Esophagus muscularis mucosa (tissue), 4 donors: ENCODE results near the gene MAML1. TPM values are rescaled to one million over a fixed set of nuclear protein-coding genes. Genes with fewer than 3 reads are reported as not detected.
A peak's percentile ranks its signal among the peaks of the same experiment; 100 is the strongest.

ENCODE experiments used
- DNase-seq: peaks from one replicate; pipeline ENCODE4 v3.0.0-alpha.2; 2017; ENCODE audit errors: extremely low spot score
- H3K27ac ChIP-seq, 4 donors: fragments of 200-600 bp; sonication (generic); replicated peaks in 1 of 4; 1 replicate in 3 of 4; 2 replicates in 1 of 4; pipeline ENCODE4 v1.5.1; 2016 to 2019; ENCODE audit warnings: mild to moderate bottlenecking in 1 of 4
- H3K27me3 ChIP-seq, 4 donors: fragments of 200-600 bp; sonication (generic); one replicate each; pipeline versions ENCODE4 v1.5.1 to v1.6.0; 2016 to 2019
- H3K36me3 ChIP-seq, 4 donors: fragments of 200-600 bp; sonication (generic); one replicate each; pipeline ENCODE4 v1.5.1; 2016 to 2019
- H3K4me1 ChIP-seq, 4 donors: fragments of 200-600 bp; sonication (generic); one replicate each; pipeline ENCODE4 v1.5.1; 2016 to 2019
- H3K4me3 ChIP-seq, 4 donors: fragments of 200-600 bp; sonication (generic); 1 replicate in 2 of 4; 2 replicates in 2 of 4; pipeline ENCODE4 v1.5.1; 2016 to 2019; ENCODE audit warnings: mild to moderate bottlenecking in 4 of 4, moderate library complexity in 1 of 4
- H3K9me3 ChIP-seq, 4 donors: fragments of 200-600 bp; sonication (generic); 1 replicate in 3 of 4; 2 replicates in 1 of 4; pipeline ENCODE4 v1.5.1; 2016 to 2019
- EP300 ChIP-seq: sonication (generic); formaldehyde crosslinking; IDR thresholded peaks from one replicate; pipeline ENCODE4 v1.6.1; 2017; ENCODE audit warnings: antibody characterized with exemption
- POLR2A ChIP-seq: fragments of 450-650 bp; IDR thresholded peaks from one replicate; pipeline ENCODE4 v1.6.1; 2017; ENCODE audit warnings: antibody characterized with exemption, moderate library complexity, mild to moderate bottlenecking, low read depth
- POLR2AphosphoS5 ChIP-seq, 2 donors: sonication (generic); formaldehyde crosslinking; IDR thresholded peaks; one replicate each; pipeline ENCODE4 v1.6.1; 2017; ENCODE audit warnings: antibody characterized with exemption in 2 of 2
- WGBS: methylation state at CpG from one replicate; pipeline ENCODE4 v1.1.5; 2018; 5-methylcytosine and 5-hydroxymethylcytosine counted together
- intact Hi-C: fragments of 100-400 bp; cut with DNase I; formaldehyde crosslinking; loops from one replicate; pipeline ENCODE4 v1.15.1; 2023
- total RNA-seq, 4 donors: library from RNA; depleted of rRNA; stranded (reverse); fragments of >200 nt; gene quantifications; one replicate each; pipeline versions ENCODE4 v1.1.0 to v1.2.1, GENCODE V29; 2016
- TF ChIP-seq, protein P1 (sequence below), 3 experiments: fragments of 200-600 bp in 2 of 3; fragments of 450-650 bp in 1 of 3; sonication (generic) in 2 of 3; IDR thresholded peaks; one replicate each; pipeline ENCODE4 v1.5.1; 2017 to 2019; ENCODE audit warnings: antibody characterized with exemption in 3 of 3, mild to moderate bottlenecking in 2 of 3, moderate library complexity in 1 of 3

MAML1 gene
- total RNA-seq, 4 donors from 2014 or later = 21.4 to 60.9 (median 36.4) TPM

DNA sequence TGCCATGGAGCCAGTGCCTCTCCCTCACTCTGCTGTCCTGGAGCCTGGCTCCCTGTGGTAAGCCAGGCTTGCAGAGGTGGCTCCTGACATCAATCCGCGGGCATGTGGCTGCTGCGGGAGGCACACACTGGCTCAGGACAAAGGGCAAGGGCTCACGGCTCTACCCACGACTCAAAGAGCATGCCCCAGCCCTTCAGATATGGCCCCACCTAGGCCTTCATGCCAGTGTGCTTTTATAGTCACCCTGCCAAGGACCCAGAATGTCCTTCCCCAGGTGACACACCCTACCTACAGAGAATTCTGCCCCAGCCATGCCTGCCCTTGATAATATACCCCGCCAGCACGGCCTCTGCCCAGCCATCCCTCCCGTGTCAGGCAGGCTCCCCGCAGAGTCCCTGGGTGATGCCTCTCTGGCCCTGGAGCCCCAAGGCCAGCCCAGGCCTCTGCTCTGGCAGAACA is 72.5 kb downstream of the MAML1 start:
- H3K36me3 ChIP-seq = peaks cover 9 to 22% (median 16%) of the 10 kb centered on the region in 4 donors
- DNase-seq = no peak

DNA sequence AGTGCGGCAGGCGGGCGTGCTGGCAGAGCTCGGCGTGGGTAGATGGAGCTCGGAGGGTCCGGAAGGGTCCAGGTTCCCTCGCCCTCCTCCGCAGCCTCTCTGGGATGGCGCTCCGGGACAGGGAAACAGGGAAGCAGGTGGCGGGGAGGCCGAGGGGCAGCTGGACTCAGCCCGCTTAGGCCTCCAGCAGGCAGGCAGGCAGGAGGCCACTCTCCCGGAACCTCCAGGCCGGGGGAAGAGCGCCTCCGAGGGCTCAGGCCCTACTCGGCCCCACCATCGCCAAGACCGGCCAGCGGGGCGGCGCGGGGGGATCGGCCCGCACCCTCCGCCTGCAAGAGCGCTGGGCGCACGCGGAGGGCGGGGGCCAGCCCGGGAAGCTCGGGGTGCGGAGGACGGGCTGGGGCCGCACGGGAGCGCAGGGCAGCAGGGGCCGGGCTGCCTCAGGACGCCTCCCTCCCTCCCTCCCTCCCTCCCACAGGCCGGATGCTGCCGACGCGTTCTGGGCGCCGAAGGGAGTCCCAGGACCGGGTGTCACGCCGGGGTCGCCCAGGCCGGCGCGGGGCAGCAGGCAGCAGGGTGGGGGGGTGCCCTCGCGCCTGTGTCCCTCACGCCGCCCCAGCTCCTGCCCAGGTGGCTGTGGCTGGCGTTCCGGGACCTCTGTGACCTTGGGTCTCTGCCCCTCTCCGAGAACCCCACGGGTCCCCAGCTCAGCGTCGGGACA is 73.1 kb downstream of the MAML1 start:
- WGBS = 1% methylated on average over 20 of the region's 65 CpGs
- H3K27me3 ChIP-seq = no peaks in the 10 kb centered on the region
- TF ChIP-seq POLR2A (peak; percentile 9), POLR2AphosphoS5 (IDR thresholded peaks at IDR 0.05) (peak; percentile 10 to 22), EP300 (no peak)
- TF ChIP-seq, protein P1, sequence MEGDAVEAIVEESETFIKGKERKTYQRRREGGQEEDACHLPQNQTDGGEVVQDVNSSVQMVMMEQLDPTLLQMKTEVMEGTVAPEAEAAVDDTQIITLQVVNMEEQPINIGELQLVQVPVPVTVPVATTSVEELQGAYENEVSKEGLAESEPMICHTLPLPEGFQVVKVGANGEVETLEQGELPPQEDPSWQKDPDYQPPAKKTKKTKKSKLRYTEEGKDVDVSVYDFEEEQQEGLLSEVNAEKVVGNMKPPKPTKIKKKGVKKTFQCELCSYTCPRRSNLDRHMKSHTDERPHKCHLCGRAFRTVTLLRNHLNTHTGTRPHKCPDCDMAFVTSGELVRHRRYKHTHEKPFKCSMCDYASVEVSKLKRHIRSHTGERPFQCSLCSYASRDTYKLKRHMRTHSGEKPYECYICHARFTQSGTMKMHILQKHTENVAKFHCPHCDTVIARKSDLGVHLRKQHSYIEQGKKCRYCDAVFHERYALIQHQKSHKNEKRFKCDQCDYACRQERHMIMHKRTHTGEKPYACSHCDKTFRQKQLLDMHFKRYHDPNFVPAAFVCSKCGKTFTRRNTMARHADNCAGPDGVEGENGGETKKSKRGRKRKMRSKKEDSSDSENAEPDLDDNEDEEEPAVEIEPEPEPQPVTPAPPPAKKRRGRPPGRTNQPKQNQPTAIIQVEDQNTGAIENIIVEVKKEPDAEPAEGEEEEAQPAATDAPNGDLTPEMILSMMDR (IDR thresholded peaks at IDR 0.05) = no peak
- peak overlapping the region; percentile 76 to 99 (median 94) for H3K4me3 ChIP-seq
- peaks cover 46 to 62% (median 55%) of the 10 kb centered on the region in 4 donors for H3K4me1 ChIP-seq
- DNase-seq = no peak
- no peaks in the 10 kb centered on the region for H3K9me3 ChIP-seq
- intact Hi-C loops = loop anchor here (2.0 to 5.0 kb wide), 2 partner anchors 52 to 101 kb away; partner anchors contain the start of genes MRNIP and TBC1D9B
- peak overlapping the region; percentile 92 to 99 (median 98) for H3K27ac ChIP-seq
- H3K36me3 ChIP-seq = peaks cover 5 to 16% (median 10%) of the 10 kb centered on the region in 4 donors

More for the DNA sequence above, 72.5 kb downstream of the MAML1 start:
- Histone ChIP-seq H3K4me3 (peak overlapping the region; percentile 76 to 99 (median 94)), H3K27ac (peak overlapping the region; percentile 92 to 99 (median 98)), H3K27me3 (no peaks in the 10 kb centered on the region), H3K9me3 (no peaks in the 10 kb centered on the region), H3K4me1 (peaks cover 46 to 64% (median 56%) of the 10 kb centered on the region in 4 donors)
- intact Hi-C loops = loop anchor here (5.0 kb wide), 1 partner anchor 52 kb away; the partner anchor contains the start of gene MRNIP
- WGBS = 65% methylated on average over 5 of the region's 9 CpGs
- TF ChIP-seq, protein P1 (IDR thresholded peaks at IDR 0.05) = no peak
- TF ChIP-seq EP300 (no peak), POLR2AphosphoS5 (IDR thresholded peaks at IDR 0.05) (no peak), POLR2A (no peak)

- Histone ChIP-seq H3K9me3 (no peaks in the 10 kb centered on the region), H3K4me1 (peaks cover 45 to 54% (median 53%) of the 10 kb centered on the region in 4 donors), H3K4me3 (peak within 1 kb of the TSS; percentile 76 to 99 (median 94)), H3K27me3 (no peaks in the 10 kb centered on the region), H3K36me3 (peaks cover 0 to 8% (median 2%) of the 10 kb centered on the region in 4 donors), H3K27ac (peak within 1 kb of the TSS; percentile 92 to 99 (median 98))
- intact Hi-C loops = loop anchor here (2.0 to 5.0 kb wide), 2 partner anchors 51 to 100 kb away; partner anchors contain the start of genes MRNIP and TBC1D9B
- no peak for DNase-seq
- WGBS = 0% methylated on average over 10 of the region's 108 CpGs
- TF ChIP-seq POLR2A (no peak), POLR2AphosphoS5 (IDR thresholded peaks at IDR 0.05) (peak; percentile 35 to 43)
Observed at GRCh38 chr5:179806250-179807048, 73.8 kb downstream of the MAML1 start, which contains the start of gene MGAT4B. TSS of gene MGAT4B (minus strand) at chr5:179806866. CDS start at chr5:179806583, 283 bp downstream.

DNA sequence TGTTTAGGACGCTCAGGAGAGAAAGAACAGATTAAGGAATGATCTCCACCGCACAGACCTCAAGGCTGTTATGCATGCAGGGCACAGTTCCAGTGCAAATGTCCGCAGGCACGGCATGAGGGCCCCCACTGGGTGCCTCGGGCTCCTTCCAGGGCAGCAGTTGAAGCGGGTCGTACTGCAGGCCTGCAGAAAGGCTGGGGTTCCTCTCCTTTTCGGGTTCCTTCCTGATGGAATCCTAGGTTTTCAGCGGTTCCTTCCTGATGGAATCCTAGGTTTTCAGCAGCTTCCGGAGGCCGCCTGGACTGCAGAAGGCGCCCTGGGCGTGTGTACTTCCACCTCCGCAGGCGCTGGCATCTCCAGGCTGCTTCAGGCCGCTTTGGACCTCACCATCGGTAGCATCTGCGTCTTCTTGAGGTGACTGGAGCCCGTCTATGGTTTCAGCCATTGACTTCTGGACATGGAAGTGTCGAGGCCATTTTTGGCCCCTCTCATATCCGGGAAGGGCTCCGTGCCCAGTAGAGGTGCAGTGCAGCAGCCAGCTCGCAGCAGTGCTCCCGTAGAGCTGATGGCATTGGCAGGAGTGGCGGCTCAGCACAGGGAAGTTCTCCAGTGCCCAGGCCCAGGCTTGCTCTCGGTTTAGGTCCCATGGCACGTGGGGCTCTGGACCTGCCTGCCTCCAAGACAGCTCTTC is 79.7 kb downstream of the MAML1 start:
- peaks cover 0 to 15% (median 11%) of the 10 kb centered on the region in 4 donors for H3K36me3 ChIP-seq
- intact Hi-C loops = no loop called here
- no peak for TF ChIP-seq POLR2A
- TF ChIP-seq, protein P1 (IDR thresholded peaks at IDR 0.05) = no peak
- H3K4me3 ChIP-seq = no peak overlapping the region
- H3K27me3 ChIP-seq = no peaks in the 10 kb centered on the region
- H3K27ac ChIP-seq = no peak overlapping the region
- H3K9me3 ChIP-seq = no peaks in the 10 kb centered on the region
- DNase-seq = no peak
- whole genome bisulfite sequencing = 97% methylated on average over 18 of the region's 27 CpGs
- peaks cover 8 to 21% (median 20%) of the 10 kb centered on the region in 4 donors for H3K4me1 ChIP-seq
